HG02642 (cell line): ENCODE measurements around the gene LYPD5.
A peak's percentile ranks its signal among the peaks of the same experiment; 100 is the strongest.
"Not testable (repeated sequence)": the region's sequence is repeated elsewhere in the genome, so short reads cannot be mapped to it uniquely, and the experiment has no call there.

Experiments used
- ATAC-seq: cut with Tn5 transposase; IDR thresholded peaks from one replicate; pipeline ENCODE4 v1.9.1; 2021; ENCODE audit warnings: mild to moderate bottlenecking; ENCODE audit not compliant: unreplicated experiment, poor library complexity

Gene LYPD5

GRCh38 chr19:43779147-43779819 is 23.0 kb downstream of the LYPD5 start:
- ATAC-seq, result no peak

DNA sequence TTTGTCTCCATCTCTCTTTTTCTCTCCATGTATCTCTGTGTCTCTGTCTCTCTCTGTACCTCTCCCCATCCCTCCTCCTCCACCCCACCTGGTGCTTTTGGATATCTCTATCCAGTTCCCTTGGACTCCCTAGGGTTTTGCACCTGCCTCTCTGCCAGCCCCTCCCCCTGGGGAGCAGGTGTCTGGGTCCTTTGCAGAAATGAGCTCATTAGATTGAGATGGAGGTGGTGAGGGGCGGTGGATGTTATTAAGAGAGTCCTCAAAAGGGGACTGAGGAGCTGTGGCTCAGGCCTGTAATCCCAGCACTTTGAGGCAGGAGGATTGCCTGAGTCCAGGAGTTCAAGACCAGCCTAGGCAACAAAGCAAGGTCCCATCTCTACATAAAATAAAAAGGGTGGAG is 23.6 kb downstream of the LYPD5 start:
- no peak for ATAC-seq

DNA sequence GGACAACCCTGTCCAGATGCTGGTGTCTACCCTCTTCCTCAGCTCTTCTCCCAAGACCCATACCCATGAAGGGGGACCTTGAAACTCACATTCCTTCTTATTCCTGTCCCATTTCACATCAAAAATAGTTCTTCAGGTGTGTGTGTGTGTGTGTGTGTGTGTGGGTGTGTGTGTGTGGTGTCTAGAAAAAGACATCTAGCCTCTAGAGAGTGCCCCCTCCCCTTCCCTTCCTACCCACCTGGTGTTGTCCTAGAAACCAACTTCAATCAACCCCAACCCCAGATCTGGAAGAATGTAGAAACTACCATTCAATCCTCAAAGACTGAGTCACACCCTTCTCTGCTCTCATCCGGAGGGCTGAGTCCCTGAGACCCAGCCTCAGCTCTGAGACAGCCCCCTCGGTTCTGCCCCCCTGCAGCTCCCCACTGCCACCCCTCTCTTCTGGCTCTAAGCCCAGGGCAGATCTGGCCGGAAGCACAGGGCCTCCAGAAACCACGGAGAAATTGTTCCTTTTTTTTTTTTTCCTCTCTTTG is 25.0 kb downstream of the LYPD5 start:
- ATAC-seq, result no peak

DNA sequence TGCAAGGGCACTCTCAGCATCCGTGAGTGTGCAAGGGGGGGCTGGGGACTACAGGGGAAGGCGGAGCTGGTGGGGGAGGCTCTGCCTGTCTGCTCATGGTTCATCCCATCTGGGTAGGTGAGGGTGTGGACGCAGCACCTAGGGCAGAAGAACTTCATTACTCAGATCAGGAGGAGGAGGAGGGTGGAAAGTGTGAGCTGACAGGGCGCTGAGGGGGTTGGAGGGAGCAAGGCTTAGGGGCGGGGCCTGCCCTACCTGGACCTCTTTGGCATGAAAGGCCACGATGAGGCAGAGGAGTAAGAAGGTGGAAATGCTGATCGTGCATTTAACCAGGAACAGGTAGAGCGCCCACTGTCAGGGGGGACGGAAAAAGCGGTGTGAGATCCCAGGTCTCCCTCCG is 26.0 kb downstream of the LYPD5 start:
- ATAC-seq, result no peak

DNA sequence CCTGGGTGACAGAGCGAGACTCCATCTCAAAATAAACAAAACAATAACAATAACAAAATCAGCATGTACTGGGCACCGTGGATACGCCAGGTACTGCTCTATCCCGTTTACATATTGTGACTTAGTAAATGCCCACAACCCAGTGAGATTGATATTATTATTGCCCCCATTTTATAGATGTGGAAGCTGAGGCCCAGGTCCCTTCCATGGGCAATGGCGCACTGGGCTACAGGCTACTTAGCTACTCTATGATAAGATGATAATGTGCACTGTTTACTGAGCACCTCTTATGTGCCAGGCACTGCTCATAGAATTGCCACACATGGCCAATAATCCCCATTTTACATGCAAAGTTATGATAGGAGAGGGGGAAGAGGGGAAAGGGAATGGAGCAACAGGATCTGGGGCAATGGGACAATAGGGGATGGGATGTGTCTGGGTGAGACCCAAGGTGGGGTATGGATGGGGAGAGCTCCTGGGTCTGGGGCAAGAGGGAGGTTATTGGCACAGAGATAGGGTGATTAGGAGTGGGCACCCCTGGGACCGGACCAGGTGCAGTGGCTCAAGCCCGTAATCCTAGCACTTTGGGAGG is 26.9 kb downstream of the LYPD5 start:
- no peak for ATAC-seq

- not testable (repeated sequence) for ATAC-seq
Measured at GRCh38 chr19:43774940-43775258, 27.3 kb downstream of the LYPD5 start.

DNA sequence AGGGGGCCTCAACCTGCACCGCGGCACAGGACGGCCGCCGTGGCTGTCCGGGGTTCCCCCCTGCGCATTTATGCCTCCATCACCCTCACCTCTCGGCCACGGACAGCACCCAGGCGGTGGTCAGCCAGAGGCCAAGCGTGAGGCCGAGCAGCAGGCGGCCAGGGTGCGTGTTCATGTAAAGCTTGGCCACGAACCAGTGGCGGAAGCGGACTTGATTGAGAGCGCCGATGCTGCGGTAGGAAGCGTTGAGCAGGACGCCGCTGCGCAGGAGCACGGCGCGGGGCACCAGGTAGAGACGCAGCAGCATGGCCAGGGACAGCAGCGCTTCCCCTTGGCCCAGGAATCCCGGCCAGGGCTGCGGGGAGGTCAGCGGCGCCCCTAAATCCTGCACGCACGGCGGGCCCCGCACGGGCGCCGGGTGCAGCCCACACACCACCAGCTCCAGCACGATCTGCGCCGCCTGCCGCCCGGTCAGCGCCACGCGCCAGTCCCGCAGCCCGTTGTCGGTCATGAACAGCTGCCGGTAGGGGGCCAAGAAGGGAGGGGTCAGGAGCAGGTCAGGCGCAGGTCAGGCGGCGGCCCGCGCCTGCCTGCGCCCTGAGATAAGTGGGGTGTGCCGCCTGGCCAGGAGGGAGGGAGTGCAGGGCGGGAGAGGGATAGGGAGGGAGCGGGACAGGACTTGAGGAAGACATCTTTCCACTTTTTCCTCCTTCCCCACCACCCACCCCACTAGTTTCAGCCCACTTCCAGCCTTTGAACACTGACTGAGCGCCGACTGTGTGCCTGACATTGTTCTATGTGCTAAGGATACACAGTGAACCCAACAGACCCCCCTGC is 27.9 kb downstream of the LYPD5 start:
- ATAC-seq, result no peak

DNA sequence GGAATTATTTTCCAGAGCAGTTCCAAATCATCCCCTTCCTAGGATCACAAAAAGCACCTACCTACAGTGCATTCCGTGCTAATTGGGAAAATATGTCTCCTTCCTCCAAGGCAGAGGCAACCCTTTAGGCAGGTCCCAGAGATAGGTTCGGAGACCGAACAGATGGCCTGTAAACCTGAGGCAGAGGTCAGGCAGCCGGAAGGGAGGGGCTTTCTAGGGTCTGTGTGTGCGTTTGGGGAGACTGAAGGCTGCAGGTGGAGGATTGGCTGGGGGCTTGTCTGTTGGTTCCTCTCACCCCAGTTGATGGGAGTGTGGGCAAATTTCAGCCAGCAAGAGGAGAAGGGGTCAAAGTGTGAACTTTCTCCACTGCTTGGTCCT is 28.5 kb downstream of the LYPD5 start:
- ATAC-seq, result no peak

DNA sequence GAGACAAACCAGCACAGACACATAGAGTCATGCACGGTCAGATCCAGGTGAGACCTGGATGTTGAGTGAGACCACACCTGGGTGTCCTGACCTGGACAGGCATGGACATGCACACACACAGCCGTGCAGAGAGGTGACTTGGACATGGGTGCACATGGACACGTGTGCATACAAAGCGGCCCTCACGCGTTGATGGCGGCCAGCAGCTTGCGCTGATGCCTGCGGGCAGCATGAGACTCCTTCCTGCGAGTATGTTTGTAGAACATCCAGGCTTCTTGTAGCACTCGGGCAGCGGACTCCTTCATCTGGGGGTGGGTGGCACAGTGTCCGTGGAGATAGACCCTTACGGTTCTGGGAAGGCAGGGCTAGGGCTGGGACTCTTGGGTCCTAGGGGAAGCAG is 33.0 kb downstream of the LYPD5 start:
- ATAC-seq, result no peak

DNA sequence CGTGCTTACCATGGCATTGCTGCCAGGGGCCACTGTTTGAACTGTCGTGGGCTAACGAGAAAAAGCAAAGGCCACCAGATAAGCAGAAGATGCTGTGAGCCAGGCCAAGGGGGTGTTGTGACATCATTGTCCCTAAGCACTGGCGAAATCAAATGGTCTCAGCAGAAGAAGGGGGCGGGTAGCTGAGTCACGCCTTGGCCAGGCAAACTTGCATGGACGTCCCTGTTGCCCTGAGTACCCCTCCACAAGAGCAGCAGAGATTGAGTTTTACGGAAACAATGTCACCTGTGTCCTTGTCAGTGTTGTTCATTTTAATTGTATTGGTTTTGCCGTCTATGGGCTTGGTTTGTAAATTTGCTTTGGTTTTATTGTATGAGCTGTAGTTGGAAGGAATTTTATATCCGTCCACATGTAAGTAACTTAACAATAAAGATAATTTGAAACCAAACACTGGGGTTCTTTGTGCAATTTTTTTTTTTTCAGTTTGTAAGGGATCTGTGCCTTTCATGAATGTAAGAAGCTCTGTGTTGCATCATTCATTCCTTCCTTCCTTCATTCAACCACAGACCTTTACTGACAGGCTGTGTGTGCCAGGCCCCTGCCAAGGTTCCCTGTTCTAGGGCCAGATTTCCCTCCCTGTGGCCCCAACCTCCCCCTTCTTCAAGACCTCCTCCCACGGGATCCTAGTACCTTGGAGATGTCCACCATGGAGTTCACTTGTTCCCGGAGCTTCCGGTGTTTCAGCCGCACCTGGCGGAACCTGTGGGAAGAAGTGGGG is 33.8 kb downstream of the LYPD5 start:
- ATAC-seq, result no peak

DNA sequence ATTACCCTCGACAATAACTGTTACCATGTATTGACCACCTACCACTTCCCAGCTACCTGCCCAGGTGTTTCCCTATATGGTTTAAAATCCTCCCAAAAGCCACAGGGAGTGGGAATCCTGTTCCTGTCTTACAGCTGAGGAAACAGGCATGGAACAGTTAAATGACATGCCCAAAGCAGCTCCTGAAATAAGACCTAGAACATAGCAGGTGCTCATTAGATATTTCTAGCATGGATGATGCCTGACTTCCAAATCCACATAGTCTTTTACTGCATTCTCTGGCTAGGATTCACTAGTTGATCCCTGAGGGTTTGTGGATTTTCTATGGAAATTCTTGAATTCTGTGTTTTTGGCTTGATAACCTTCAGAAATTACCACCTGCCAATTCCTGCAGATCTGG is 34.4 kb downstream of the LYPD5 start:
- ATAC-seq, result no peak

- no peak for ATAC-seq
Measured at GRCh38 chr19:43767316-43767715, 34.9 kb downstream of the LYPD5 start.

DNA sequence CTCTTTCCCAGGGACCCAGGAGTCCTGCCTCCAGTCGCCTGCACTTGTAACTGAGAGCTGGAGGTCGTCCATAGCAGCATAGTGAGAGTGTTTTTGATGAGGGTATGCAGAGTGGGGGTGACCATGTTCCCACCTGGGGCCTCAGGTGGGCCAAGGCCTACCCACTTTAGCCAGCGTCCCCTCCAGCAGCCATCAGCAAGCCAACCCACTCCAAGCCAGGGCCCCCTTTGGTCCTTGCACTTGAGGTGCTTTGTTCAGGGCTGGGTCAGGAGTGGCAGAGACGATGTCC is 35.5 kb downstream of the LYPD5 start:
- ATAC-seq, result no peak

- ATAC-seq, result peak; percentile 70
Measured at GRCh38 chr19:43765109-43765876, 37.0 kb downstream of the LYPD5 start.

GRCh38 chr19:43764684-43765083 is 37.6 kb downstream of the LYPD5 start:
- ATAC-seq, result not testable (repeated sequence)

DNA sequence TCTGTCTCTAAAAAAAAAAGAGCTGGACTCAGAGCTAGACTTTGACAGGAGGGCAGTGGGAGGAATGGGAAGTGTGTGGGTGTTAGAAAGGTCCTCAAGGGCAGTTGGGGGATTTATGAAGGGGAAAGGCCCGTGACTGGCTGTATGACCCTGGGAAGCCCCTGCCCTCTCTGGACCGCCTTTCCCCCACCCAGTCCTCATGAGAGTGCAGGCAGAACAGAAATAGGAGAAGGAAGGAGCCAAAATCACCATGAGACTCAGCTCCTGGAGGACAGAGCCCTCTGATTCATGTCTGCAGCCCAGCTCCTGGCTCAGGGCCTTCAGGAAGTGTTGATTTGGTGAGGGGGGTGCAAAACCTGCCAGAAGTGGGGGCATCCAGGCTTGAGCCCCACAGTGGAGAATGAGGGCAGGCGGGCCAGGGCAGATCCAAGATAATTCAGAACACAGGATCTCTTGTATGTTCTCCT is 38.7 kb downstream of the LYPD5 start:
- peak; percentile 26 for ATAC-seq

DNA sequence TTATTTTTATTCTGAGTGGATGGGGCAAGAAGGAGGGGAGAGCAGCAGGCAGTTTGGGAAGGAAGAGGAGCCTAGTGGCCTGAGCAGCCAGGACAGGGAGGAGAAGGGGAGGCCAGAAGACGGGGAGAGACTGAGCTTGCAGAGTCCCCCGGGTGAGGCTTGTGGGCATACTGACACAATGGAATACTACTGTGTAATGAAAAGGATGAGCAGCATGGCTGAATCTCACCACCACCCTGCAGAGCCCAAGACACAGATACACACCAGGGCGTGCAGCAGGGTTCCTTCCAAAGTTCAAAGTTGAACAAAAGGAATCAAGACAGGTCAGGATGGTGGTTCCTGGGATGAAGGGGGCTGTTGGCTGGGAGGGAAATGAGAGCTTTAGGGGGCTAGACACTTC is 39.4 kb downstream of the LYPD5 start:
- ATAC-seq, result no peak

DNA sequence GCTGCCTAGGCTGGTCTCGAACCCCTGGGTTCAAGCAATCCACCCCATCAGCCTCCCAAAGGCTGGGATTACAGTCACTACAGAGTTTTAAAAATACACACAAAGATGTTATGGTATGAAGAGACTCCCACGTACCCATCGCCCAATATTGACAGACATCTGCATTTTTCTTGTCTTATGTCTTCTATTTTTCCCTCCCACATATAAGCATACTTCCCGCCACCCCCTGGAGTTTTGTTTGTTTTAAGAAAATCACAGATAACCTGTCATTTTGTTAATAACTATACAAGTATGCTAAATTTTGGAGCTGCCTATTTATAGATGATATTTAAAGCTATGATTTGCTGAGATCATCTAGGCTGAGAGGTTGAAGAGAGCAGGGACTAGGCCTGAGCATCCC is 41.3 kb downstream of the LYPD5 start:
- no peak for ATAC-seq

DNA sequence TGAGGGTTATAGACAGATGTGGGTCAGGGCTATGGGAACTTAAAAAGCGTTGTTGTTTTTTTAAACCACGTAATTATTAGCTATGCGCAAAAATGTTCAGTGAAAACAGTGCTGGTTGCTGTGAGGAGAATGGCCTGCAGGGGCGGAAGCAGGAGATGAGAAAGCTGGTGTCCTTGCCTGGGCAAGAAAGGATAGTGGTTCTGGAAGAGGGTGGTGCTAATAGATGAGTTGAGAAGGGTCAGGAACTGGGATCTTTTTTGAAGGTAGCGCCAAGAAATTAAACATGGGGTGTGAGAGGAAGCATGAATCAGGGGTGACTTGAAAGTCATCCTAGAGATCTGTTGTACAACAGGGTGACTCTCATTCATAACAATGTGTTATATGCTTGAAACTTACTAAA is 42.7 kb downstream of the LYPD5 start:
- ATAC-seq, result no peak

- peak; percentile 17 for ATAC-seq
Measured at GRCh38 chr19:43755256-43755801, 46.9 kb downstream of the LYPD5 start.
